ENCODE measurements around the gene HOXB1. TPM values are rescaled to one million over a fixed set of nuclear protein-coding genes. Genes with fewer than 3 reads are reported as not detected.
A peak's percentile ranks its signal among the peaks of the same experiment; 100 is the strongest.

HOXB1 gene
- total RNA-seq, 4 donors from 2014 or later: 0.19 TPM; not detected in 3

DNA sequence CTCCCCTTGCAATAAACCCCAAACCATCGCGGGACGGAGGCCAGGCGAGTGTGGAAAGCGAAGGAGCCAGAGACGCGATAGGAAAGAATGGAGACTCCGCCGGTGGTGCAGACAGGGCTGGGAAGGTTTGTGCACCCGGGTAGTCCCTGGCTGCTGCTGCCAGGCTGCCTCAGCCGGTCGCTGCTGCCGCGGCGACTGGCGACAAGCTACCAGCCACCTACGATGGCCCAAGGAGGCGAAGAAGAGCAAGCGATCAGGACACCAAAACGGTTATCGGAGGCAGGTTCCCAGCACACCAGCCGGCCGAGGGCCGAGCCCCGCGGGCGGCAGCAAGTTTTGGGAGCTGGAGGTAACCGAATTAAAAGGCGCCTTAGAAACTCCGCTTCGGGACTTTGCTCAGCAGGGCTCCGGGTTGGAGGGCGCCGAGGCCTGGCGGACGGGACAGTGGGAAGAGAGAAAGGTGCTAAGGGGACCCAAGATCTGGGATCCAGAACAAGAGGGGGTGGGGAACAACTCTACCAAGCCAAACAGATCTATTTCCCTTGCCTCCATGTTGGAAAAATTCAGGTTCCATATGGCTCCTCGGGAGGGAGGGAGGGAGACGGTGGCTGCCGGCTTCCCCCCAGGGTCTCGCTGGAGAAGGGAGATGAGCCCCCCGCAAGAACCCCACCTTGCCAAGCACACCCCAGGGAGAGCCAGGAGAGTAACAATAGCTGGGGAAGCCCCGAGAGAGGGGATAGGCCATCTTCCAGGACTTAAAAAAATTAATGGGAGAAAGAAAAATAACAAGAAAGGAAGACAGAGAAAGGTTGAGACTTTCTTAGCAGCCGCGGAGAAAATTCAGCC lies 23.8 kb upstream of the HOXB1 start:
- peaks cover 19 to 100% (median 68%) of the 10 kb centered on the region in 3 donors for H3K4me1 ChIP-seq
- TF ChIP-seq POLR2A (IDR thresholded peaks at IDR 0.05): no peak
- TF ChIP-seq, protein P1, sequence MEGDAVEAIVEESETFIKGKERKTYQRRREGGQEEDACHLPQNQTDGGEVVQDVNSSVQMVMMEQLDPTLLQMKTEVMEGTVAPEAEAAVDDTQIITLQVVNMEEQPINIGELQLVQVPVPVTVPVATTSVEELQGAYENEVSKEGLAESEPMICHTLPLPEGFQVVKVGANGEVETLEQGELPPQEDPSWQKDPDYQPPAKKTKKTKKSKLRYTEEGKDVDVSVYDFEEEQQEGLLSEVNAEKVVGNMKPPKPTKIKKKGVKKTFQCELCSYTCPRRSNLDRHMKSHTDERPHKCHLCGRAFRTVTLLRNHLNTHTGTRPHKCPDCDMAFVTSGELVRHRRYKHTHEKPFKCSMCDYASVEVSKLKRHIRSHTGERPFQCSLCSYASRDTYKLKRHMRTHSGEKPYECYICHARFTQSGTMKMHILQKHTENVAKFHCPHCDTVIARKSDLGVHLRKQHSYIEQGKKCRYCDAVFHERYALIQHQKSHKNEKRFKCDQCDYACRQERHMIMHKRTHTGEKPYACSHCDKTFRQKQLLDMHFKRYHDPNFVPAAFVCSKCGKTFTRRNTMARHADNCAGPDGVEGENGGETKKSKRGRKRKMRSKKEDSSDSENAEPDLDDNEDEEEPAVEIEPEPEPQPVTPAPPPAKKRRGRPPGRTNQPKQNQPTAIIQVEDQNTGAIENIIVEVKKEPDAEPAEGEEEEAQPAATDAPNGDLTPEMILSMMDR (IDR thresholded peaks at IDR 0.05): no peak
- peak overlapping the region; percentile 25 to 63 (median 46) for H3K4me3 ChIP-seq
- WGBS, 2 donors: 45 to 52% methylated on average over 27 to 37 of the region's 44 CpGs
- no peaks in the 10 kb centered on the region for H3K9me3 ChIP-seq
- no peak for DNase-seq
- H3K27ac ChIP-seq: peak overlapping the region; percentile 89 to 95 (median 92)
- intact Hi-C loops (cut with DNase I): no loop called here
- peaks cover 0 to 78% (median 0%) of the 10 kb centered on the region in 4 donors for H3K27me3 ChIP-seq
- H3K36me3 ChIP-seq: peaks cover 0 to 25% (median 6%) of the 10 kb centered on the region in 3 donors

DNA sequence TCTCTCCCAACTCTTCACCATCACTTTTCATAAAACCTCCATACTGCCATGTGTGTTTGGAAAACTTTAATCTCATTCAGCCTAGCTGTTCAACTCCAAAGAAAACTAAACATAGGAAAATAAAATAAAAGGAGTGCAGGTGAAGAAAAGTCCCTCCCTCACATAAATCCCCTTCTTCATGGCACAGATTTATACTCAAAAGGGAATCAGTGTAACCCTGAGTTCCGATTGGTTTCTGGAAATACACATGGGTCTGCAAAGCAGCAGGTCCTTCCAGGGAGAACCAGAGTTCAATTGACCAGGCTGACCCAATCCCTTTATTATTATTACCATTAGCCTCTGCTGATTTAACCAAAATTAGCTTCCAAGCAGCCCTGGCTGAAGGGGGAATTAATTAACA lies 23.0 kb upstream of the HOXB1 start:
- intact Hi-C loops (cut with DNase I): no loop called here
- Histone ChIP-seq H3K27ac (peak overlapping the region; percentile 89 to 95 (median 92)), H3K9me3 (no peaks in the 10 kb centered on the region), H3K27me3 (peaks cover 0 to 79% (median 0%) of the 10 kb centered on the region in 4 donors), H3K4me1 (peaks cover 19 to 100% (median 60%) of the 10 kb centered on the region in 3 donors), H3K4me3 (peak overlapping the region in 3 of 4 donors; percentile 42 to 63 (median 50)), H3K36me3 (peaks cover 0 to 25% (median 6%) of the 10 kb centered on the region in 3 donors)
- 38 to 73% methylated on average over 1 of the region's 1 CpG for WGBS, 2 donors
- DNase-seq: no peak
- TF ChIP-seq POLR2A (IDR thresholded peaks at IDR 0.05): no peak
- TF ChIP-seq, protein P1 (IDR thresholded peaks at IDR 0.05): no peak

DNA sequence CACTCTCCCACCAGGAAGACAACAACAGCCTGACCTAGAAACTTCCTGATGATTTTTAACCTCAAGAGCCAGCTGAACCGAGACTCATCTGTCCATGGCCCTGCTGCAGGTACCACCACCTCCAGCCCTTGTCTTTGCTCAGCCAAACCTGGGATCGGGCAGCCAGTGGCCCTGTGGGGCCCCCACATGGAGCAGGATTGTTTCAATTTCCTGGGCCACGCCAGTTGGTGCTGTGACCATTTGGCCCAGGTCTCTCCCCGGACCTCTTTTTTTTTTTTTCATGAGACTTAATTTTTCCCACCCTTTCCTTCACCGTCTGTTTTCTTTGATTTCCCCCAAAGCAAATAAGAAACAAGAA lies 22.4 kb upstream of the HOXB1 start:
- peak overlapping the region in 2 of 4 donors; percentile 7 to 63 for H3K4me3 ChIP-seq
- peaks cover 19 to 100% (median 59%) of the 10 kb centered on the region in 3 donors for H3K4me1 ChIP-seq
- no peak for TF ChIP-seq POLR2A (IDR thresholded peaks at IDR 0.05)
- TF ChIP-seq, protein P1 (IDR thresholded peaks at IDR 0.05): no peak
- WGBS, 2 donors: 40 to 66% methylated on average over 1 to 5 of the region's 5 CpGs
- intact Hi-C loops (cut with DNase I): no loop called here
- no peaks in the 10 kb centered on the region for H3K9me3 ChIP-seq
- peak overlapping the region; percentile 83 to 95 (median 92) for H3K27ac ChIP-seq
- peaks cover 0 to 79% (median 0%) of the 10 kb centered on the region in 4 donors for H3K27me3 ChIP-seq
- no peak for DNase-seq
- peaks cover 0 to 25% (median 6%) of the 10 kb centered on the region in 3 donors for H3K36me3 ChIP-seq

DNA sequence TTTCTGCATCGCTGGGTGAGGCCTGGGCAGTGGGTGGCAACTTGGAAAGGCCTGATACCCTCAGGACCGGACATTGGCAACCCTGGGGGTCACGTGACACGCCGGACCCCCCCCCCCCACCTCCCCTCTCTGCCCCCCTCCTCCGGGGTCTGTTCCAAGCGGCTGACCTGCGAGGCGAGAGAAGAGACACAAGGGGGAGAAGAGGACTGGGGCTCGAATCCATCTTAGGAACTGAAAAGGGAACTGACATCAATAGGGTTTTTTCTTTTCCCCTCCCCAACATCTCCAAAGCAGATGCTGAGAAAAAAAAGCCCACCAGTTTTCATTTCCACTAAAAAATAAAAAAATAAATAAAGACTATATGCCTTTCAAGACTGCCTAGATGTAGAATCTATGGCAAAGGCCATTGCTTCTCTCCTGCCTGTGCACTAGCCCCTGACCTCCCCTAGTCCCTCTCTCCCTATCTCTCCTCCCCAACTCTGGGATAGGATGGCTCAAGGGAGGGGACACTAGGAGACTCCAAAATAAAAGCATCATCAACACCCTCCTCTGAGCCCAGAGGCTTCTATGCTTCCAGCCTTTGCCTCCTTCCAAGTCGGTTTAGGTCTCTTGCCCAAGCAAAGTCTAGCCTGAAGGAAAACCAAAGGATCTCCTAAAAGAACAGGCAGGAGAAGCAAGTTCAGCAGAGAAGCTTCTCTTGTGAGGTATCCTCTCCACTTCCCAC lies 21.8 kb upstream of the HOXB1 start:
- Histone ChIP-seq H3K27me3 (peaks cover 0 to 77% (median 0%) of the 10 kb centered on the region in 4 donors), H3K9me3 (no peaks in the 10 kb centered on the region), H3K27ac (peak overlapping the region; percentile 86 to 95 (median 92)), H3K4me3 (peak overlapping the region in 2 of 4 donors; percentile 9 to 63), H3K36me3 (peaks cover 0 to 25% (median 6%) of the 10 kb centered on the region in 3 donors), H3K4me1 (peaks cover 19 to 100% (median 55%) of the 10 kb centered on the region in 3 donors)
- TF ChIP-seq POLR2A (IDR thresholded peaks at IDR 0.05): peak in 2 of 4 donors; percentile 15 to 36
- TF ChIP-seq, protein P1 (IDR thresholded peaks at IDR 0.05): no peak
- intact Hi-C loops (cut with DNase I): no loop called here
- DNase-seq: no peak
- WGBS, 2 donors: 22 to 46% methylated on average over 2 to 4 of the region's 11 CpGs
